CD8-positive, alpha-beta memory T cell (primary cell): ENCODE measurements around the gene KLF18. TPM values are rescaled to one million over a fixed set of nuclear protein-coding genes. Genes with fewer than 3 reads are reported as not detected.

Source experiments
- CTCF ChIA-PET: fragments of 350-600 bp; sonication (Branson Sonifier 250); formaldehyde crosslinking; loops from one replicate; lab custom pipeline; 2021; ENCODE audit warnings: antibody characterized with exemption; lab: Charles Lee
- POLR2A ChIA-PET: fragments of 350-600 bp; sonication (Branson Sonifier 250); formaldehyde crosslinking; loops from one replicate; lab custom pipeline; 2021; ENCODE audit warnings: antibody characterized with exemption; lab: Charles Lee
- DNase-seq, 5 donors: peaks; one replicate each; pipeline versions ENCODE4 v3.0.0 to v3.0.0-alpha.2; 2020 to 2022; ENCODE audit warnings: mixed read lengths in 1 of 5
- H3K27ac ChIP-seq: one replicate; pipeline ENCODE4 v1.7.0; 2013; ENCODE audit warnings: low read depth, mild to moderate bottlenecking, low read length, moderate library complexity
- H3K27me3 ChIP-seq: 2 replicates; pipeline ENCODE4 v1.7.0; 2013; ENCODE audit warnings: low read length, mild to moderate bottlenecking; ENCODE audit not compliant: insufficient read depth, poor library complexity, severe bottlenecking
- H3K36me3 ChIP-seq: 2 replicates; pipeline ENCODE4 v1.7.0; 2013; ENCODE audit warnings: mild to moderate bottlenecking, low read length, moderate library complexity; ENCODE audit not compliant: insufficient read depth
- H3K4me1 ChIP-seq: 2 replicates; pipeline ENCODE4 v1.7.0; 2013; ENCODE audit warnings: mild to moderate bottlenecking, low read length, moderate library complexity; ENCODE audit not compliant: insufficient read depth
- H3K4me3 ChIP-seq: 2 replicates; pipeline ENCODE4 v1.7.0; 2013; ENCODE audit warnings: mild to moderate bottlenecking, low read length
- H3K9me3 ChIP-seq: 2 replicates; pipeline ENCODE4 v1.7.0; 2013; ENCODE audit warnings: mild to moderate bottlenecking, low read length
- H3K27ac Mint-ChIP-seq, 8 donors: one replicate each; pipeline ENCODE4 v1.8.0; 2020 to 2021; ENCODE audit warnings: mixed read lengths in 8 of 8, mild to moderate bottlenecking in 6 of 8, inconsistent platforms in 3 of 8, moderate library complexity in 3 of 8
- H3K27me3 Mint-ChIP-seq, 2 donors: one replicate each; pipeline ENCODE4 v1.8.0; 2020 to 2021; ENCODE audit warnings: mixed read lengths in 2 of 2, mild to moderate bottlenecking in 1 of 2, moderate library complexity in 1 of 2
- H3K36me3 Mint-ChIP-seq, 3 donors: one replicate each; pipeline ENCODE4 v1.8.0; 2020 to 2021; ENCODE audit warnings: mixed read lengths in 3 of 3, inconsistent platforms in 1 of 3, mild to moderate bottlenecking in 1 of 3
- H3K4me1 Mint-ChIP-seq, 3 donors: one replicate each; pipeline ENCODE4 v1.8.0; 2020 to 2021; ENCODE audit warnings: mixed read lengths in 3 of 3, inconsistent platforms in 1 of 3, mild to moderate bottlenecking in 1 of 3
- H3K4me3 Mint-ChIP-seq, 7 donors: one replicate each; pipeline ENCODE4 v1.8.0; 2020 to 2021; ENCODE audit warnings: mixed read lengths in 7 of 7, mild to moderate bottlenecking in 6 of 7, moderate library complexity in 4 of 7, inconsistent platforms in 2 of 7
- H3K9me3 Mint-ChIP-seq, 5 donors: one replicate each; pipeline ENCODE4 v1.8.0; 2020 to 2022; ENCODE audit warnings: mixed read lengths in 5 of 5, mild to moderate bottlenecking in 3 of 5, moderate library complexity in 2 of 5, inconsistent platforms in 1 of 5
- polyA plus RNA-seq: library from polyadenylated mRNA; unstranded; fragments of 300-500 nt; fragmentation: Illumina TruSeq; gene quantifications from one replicate; pipeline ENCODE4 v1.2.3, GENCODE V29; 2021
- total RNA-seq, 2 experiments: library from RNA; stranded (reverse); gene quantifications; one replicate each; pipeline ENCODE4 v1.2.3, GENCODE V29; 2021

KLF18 gene
- total and polyA plus RNA-seq, 3 experiments from 2014 or later, result not detected

- Mint-ChIP-seq H3K27me3 (peaks cover 12 to 30% of the 10 kb centered on the region in 2 donors), H3K27ac (no peak overlapping the region), H3K36me3 (no peaks in the 10 kb centered on the region), H3K4me3 (no peak overlapping the region), H3K9me3 (no peaks in the 10 kb centered on the region), H3K4me1 (no peaks in the 10 kb centered on the region)
- Histone ChIP-seq H3K27ac (no peak overlapping the region), H3K9me3 (no peaks in the 10 kb centered on the region), H3K4me1 (no peaks in the 10 kb centered on the region), H3K4me3 (no peak overlapping the region), H3K27me3 (no peaks in the 10 kb centered on the region), H3K36me3 (no peaks in the 10 kb centered on the region)
- no peak for DNase-seq
- ChIA-PET CTCF (no interaction called here), POLR2A (no interaction called here)
Observed at GRCh38 chr1:44103270-44104131, 37.9 kb downstream of the KLF18 start.

GRCh38 chr1:44101328-44101727 lies 40.1 kb downstream of the KLF18 start:
- POLR2A ChIA-PET, result no interaction called here
- H3K27me3 Mint-ChIP-seq, result peaks cover 11 to 30% of the 10 kb centered on the region in 2 donors
- Histone ChIP-seq H3K27me3 (no peaks in the 10 kb centered on the region), H3K27ac (no peak overlapping the region), H3K4me1 (no peaks in the 10 kb centered on the region), H3K4me3 (no peak overlapping the region), H3K36me3 (no peaks in the 10 kb centered on the region), H3K9me3 (no peaks in the 10 kb centered on the region)
- CTCF ChIA-PET, result no interaction called here
- H3K4me3 Mint-ChIP-seq, result no peak overlapping the region
- H3K9me3 Mint-ChIP-seq, result peaks cover 0 to 8% (median 3%) of the 10 kb centered on the region in 5 donors
- H3K36me3 Mint-ChIP-seq, result no peaks in the 10 kb centered on the region
- H3K27ac Mint-ChIP-seq, result no peak overlapping the region
- no peak for DNase-seq
- no peaks in the 10 kb centered on the region for H3K4me1 Mint-ChIP-seq

GRCh38 chr1:44100183-44100868 lies 41.1 kb downstream of the KLF18 start:
- ChIA-PET POLR2A (no interaction called here), CTCF (no interaction called here)
- Mint-ChIP-seq H3K27me3 (peaks cover 11 to 26% of the 10 kb centered on the region in 2 donors), H3K4me1 (no peaks in the 10 kb centered on the region), H3K4me3 (no peak overlapping the region), H3K27ac (no peak overlapping the region), H3K9me3 (peaks cover 0 to 8% (median 3%) of the 10 kb centered on the region in 5 donors), H3K36me3 (no peaks in the 10 kb centered on the region)
- Histone ChIP-seq H3K27ac (no peak overlapping the region), H3K27me3 (no peaks in the 10 kb centered on the region), H3K4me3 (no peak overlapping the region), H3K36me3 (no peaks in the 10 kb centered on the region), H3K4me1 (no peaks in the 10 kb centered on the region), H3K9me3 (no peaks in the 10 kb centered on the region)
- no peak for DNase-seq

- ChIA-PET POLR2A (no interaction called here), CTCF (no interaction called here)
- Histone ChIP-seq H3K4me1 (no peaks in the 10 kb centered on the region), H3K36me3 (no peaks in the 10 kb centered on the region), H3K27me3 (no peaks in the 10 kb centered on the region), H3K4me3 (no peak overlapping the region), H3K27ac (no peak overlapping the region), H3K9me3 (no peaks in the 10 kb centered on the region)
- no peak for DNase-seq
- H3K27ac Mint-ChIP-seq, result no peak overlapping the region
- no peaks in the 10 kb centered on the region for H3K4me1 Mint-ChIP-seq
- H3K27me3 Mint-ChIP-seq, result peaks cover 9 to 25% of the 10 kb centered on the region in 2 donors
- no peaks in the 10 kb centered on the region for H3K36me3 Mint-ChIP-seq
- peaks cover 0 to 8% (median 3%) of the 10 kb centered on the region in 5 donors for H3K9me3 Mint-ChIP-seq
- no peak overlapping the region for H3K4me3 Mint-ChIP-seq
Observed at GRCh38 chr1:44094047-44094446, 47.4 kb downstream of the KLF18 start.

- Histone ChIP-seq H3K36me3 (no peaks in the 10 kb centered on the region), H3K4me3 (no peak overlapping the region), H3K4me1 (no peaks in the 10 kb centered on the region), H3K27ac (no peak overlapping the region), H3K9me3 (no peaks in the 10 kb centered on the region), H3K27me3 (no peaks in the 10 kb centered on the region)
- no peak for DNase-seq
- CTCF ChIA-PET, result no interaction called here
- H3K4me1 Mint-ChIP-seq, result no peaks in the 10 kb centered on the region
- no peak overlapping the region for H3K27ac Mint-ChIP-seq
- no peak overlapping the region for H3K4me3 Mint-ChIP-seq
- POLR2A ChIA-PET, result no interaction called here
- H3K9me3 Mint-ChIP-seq, result no peaks in the 10 kb centered on the region
- H3K27me3 Mint-ChIP-seq, result peaks cover 11 to 32% of the 10 kb centered on the region in 2 donors
- no peaks in the 10 kb centered on the region for H3K36me3 Mint-ChIP-seq
Observed at GRCh38 chr1:44090429-44091252, 50.8 kb downstream of the KLF18 start.

GRCh38 chr1:44089371-44090048 lies 51.9 kb downstream of the KLF18 start:
- no peaks in the 10 kb centered on the region for H3K36me3 Mint-ChIP-seq
- H3K27me3 ChIP-seq, result no peaks in the 10 kb centered on the region
- H3K4me1 ChIP-seq, result no peaks in the 10 kb centered on the region
- H3K9me3 ChIP-seq, result no peaks in the 10 kb centered on the region
- no peak overlapping the region for H3K4me3 Mint-ChIP-seq
- ChIA-PET POLR2A (no interaction called here), CTCF (no interaction called here)
- H3K27ac ChIP-seq, result no peak overlapping the region
- H3K27ac Mint-ChIP-seq, result no peak overlapping the region
- H3K36me3 ChIP-seq, result no peaks in the 10 kb centered on the region
- H3K4me1 Mint-ChIP-seq, result no peaks in the 10 kb centered on the region
- H3K4me3 ChIP-seq, result no peak overlapping the region
- no peak for DNase-seq
- H3K9me3 Mint-ChIP-seq, result no peaks in the 10 kb centered on the region
- H3K27me3 Mint-ChIP-seq, result peaks cover 11 to 37% of the 10 kb centered on the region in 2 donors
